Body of pancreas (tissue), 4 donors: ENCODE measurements around the gene DLG3. TPM values are rescaled to one million over a fixed set of nuclear protein-coding genes. Genes with fewer than 3 reads are reported as not detected.

Source experiments
- ATAC-seq: fragments of 150-250 bp; one replicate; pipeline ENCODE4 v1.9.1; 2016
- DNase-seq, 4 donors: peaks; one replicate each; pipeline ENCODE4 v3.0.0-alpha.2; 2019
- H3K27ac ChIP-seq, 4 donors: fragments of 200-600 bp; sonication (generic); 1 replicate in 3 of 4; 2 replicates in 1 of 4; pipeline versions ENCODE4 v1.5.1 to v1.6.1; 2016 to 2019; ENCODE audit warnings: mild to moderate bottlenecking in 1 of 4, mixed read lengths in 1 of 4, moderate library complexity in 1 of 4
- H3K27me3 ChIP-seq, 2 donors: fragments of 200-600 bp; sonication (generic); one replicate each; pipeline ENCODE4 v1.6.0; 2016; ENCODE audit warnings: mild to moderate bottlenecking in 1 of 2
- H3K36me3 ChIP-seq, 2 donors: fragments of 200-600 bp; sonication (generic); replicated peaks in 1 of 2; 2 replicates each; pipeline ENCODE4 v1.5.1; 2016; ENCODE audit warnings: low read depth in 2 of 2; ENCODE audit not compliant: insufficient read depth in 1 of 2
- H3K4me1 ChIP-seq: fragments of 200-600 bp; sonication (generic); one replicate; pipeline ENCODE4 v1.6.0; 2016
- H3K4me3 ChIP-seq, 2 donors: fragments of 200-600 bp; sonication (generic); 1 replicate in 1 of 2; 2 replicates in 1 of 2; pipeline ENCODE4 v1.5.1; 2016 to 2019
- H3K9me3 ChIP-seq, 3 donors: fragments of 200-600 bp; sonication (generic); 1 replicate in 2 of 3; 2 replicates in 1 of 3; pipeline ENCODE4 v1.5.1; 2016
- POLR2A ChIP-seq, 3 donors: fragments of 450-650 bp; IDR thresholded peaks; one replicate each; pipeline ENCODE4 v1.6.1; 2016; ENCODE audit warnings: antibody characterized with exemption in 3 of 3, mild to moderate bottlenecking in 2 of 3
- WGBS, 2 donors: methylation state at CpG; one replicate each; pipeline ENCODE4 v1.1.5; 2017; 5-methylcytosine and 5-hydroxymethylcytosine counted together
- intact Hi-C: fragments of 100-400 bp; cut with DNase I; formaldehyde crosslinking; loops from one replicate; pipeline ENCODE4 v1.15.1; 2023
- total RNA-seq, 2 donors: library from RNA; depleted of rRNA; stranded (reverse); fragments of >200 nt; gene quantifications; one replicate each; pipeline ENCODE4 v1.1.0, GENCODE V29; 2016
- TF ChIP-seq, protein P1 (sequence below), 7 experiments: fragments of 450-650 bp in 4 of 7; fragments of 200-600 bp in 3 of 7; sonication (generic) in 3 of 7; IDR thresholded peaks; one replicate each; pipeline ENCODE4 v1.5.1; 2016 to 2019; ENCODE audit warnings: antibody characterized with exemption in 7 of 7

Gene DLG3
- total RNA-seq, 2 donors from 2014 or later = 26.0 to 26.7 TPM

DNA sequence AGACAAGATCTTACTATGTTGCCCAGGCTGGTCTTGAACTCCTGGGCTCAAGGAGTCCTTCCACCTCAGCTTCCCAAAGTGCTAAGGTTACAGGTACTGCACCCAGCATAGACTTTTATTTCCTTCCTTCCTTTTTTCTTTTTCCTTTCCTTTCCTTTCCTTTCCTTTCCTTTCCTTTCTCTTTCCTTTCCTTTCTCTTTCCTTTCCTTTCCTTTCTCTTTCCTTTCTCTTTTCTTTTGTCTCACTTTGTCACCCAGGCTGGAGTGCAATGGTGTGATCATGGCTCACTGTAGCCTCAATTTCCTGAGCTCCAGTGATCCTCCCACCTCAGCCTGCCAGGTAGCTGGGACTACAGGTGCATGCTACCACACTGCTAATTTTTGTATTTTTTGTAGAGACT lies 19.4 kb downstream of the DLG3 start:
- H3K4me3 ChIP-seq = no peak overlapping the region

DNA sequence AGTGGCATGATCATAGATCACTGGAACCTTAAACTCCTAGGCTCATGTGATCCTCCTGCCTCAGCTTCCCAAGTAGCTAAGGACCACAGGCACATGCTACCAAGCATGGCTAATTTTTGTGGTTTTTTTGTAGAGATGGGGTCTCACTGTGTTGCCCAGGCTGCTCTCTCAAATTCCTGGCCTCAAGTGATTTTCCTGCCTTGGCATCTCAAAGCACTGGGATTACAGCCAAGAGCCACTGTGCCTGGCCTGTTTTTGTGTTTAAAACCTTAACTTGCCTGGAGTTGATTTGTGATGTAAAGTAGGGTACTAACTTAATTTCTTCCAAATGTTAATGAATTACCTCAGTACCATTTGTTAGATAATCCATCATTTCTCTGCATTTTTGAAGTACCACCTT lies 22.3 kb downstream of the DLG3 start:
- peak in 1 of 4 donors; percentile 29 for DNase-seq
- Histone ChIP-seq H3K4me1 (peaks cover 27% of the 10 kb centered on the region), H3K27me3 (no peaks in the 10 kb centered on the region), H3K36me3 (no peaks in the 10 kb centered on the region), H3K27ac (no peak overlapping the region), H3K9me3 (no peaks in the 10 kb centered on the region), H3K4me3 (no peak overlapping the region)
- intact Hi-C loops = no loop called here
- TF ChIP-seq POLR2A (IDR thresholded peaks at IDR 0.05) = no peak
- TF ChIP-seq, protein P1, sequence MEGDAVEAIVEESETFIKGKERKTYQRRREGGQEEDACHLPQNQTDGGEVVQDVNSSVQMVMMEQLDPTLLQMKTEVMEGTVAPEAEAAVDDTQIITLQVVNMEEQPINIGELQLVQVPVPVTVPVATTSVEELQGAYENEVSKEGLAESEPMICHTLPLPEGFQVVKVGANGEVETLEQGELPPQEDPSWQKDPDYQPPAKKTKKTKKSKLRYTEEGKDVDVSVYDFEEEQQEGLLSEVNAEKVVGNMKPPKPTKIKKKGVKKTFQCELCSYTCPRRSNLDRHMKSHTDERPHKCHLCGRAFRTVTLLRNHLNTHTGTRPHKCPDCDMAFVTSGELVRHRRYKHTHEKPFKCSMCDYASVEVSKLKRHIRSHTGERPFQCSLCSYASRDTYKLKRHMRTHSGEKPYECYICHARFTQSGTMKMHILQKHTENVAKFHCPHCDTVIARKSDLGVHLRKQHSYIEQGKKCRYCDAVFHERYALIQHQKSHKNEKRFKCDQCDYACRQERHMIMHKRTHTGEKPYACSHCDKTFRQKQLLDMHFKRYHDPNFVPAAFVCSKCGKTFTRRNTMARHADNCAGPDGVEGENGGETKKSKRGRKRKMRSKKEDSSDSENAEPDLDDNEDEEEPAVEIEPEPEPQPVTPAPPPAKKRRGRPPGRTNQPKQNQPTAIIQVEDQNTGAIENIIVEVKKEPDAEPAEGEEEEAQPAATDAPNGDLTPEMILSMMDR (IDR thresholded peaks at IDR 0.05) = no peak
- ATAC-seq = no peak

More for the DNA sequence above, 19.4 kb downstream of the DLG3 start:
- peaks cover 27% of the 10 kb centered on the region for H3K4me1 ChIP-seq
- DNase-seq = no peak
- intact Hi-C loops = no loop called here
- ATAC-seq = no peak
- H3K36me3 ChIP-seq = no peaks in the 10 kb centered on the region
- no peak overlapping the region for H3K27ac ChIP-seq
- TF ChIP-seq, protein P1 (IDR thresholded peaks at IDR 0.05) = no peak
- TF ChIP-seq POLR2A (IDR thresholded peaks at IDR 0.05) = no peak
- H3K27me3 ChIP-seq = no peaks in the 10 kb centered on the region
- H3K9me3 ChIP-seq = no peaks in the 10 kb centered on the region

DNA sequence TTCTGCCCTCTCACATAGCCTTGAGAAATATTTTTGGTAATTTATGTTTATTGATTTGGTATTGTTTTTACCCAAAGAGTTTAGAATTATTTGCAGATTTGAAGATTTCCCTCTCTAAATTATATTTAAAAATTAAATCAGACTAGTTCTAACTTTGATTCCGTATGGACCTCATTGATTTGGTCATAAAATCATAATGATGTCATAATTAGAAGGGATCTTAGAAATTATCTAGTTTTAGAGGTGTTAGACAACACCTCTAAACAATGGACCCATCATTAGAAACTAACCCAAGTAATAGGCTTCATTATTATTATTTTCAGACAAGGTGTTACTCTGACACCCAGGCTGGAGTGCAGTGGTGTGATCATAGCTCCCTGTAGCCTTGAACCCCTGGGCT lies 24.1 kb downstream of the DLG3 start:
- DNase-seq = no peak
- intact Hi-C loops = no loop called here
- no peak for ATAC-seq
- WGBS, 2 donors = 90 to 96% methylated on average over 1 of the region's 1 CpG
- Histone ChIP-seq H3K9me3 (no peaks in the 10 kb centered on the region), H3K4me1 (peaks cover 17% of the 10 kb centered on the region), H3K36me3 (no peaks in the 10 kb centered on the region), H3K27ac (no peak overlapping the region), H3K27me3 (no peaks in the 10 kb centered on the region), H3K4me3 (no peak overlapping the region)
- no peak for TF ChIP-seq POLR2A (IDR thresholded peaks at IDR 0.05)
- TF ChIP-seq, protein P1 (IDR thresholded peaks at IDR 0.05) = no peak

DNA sequence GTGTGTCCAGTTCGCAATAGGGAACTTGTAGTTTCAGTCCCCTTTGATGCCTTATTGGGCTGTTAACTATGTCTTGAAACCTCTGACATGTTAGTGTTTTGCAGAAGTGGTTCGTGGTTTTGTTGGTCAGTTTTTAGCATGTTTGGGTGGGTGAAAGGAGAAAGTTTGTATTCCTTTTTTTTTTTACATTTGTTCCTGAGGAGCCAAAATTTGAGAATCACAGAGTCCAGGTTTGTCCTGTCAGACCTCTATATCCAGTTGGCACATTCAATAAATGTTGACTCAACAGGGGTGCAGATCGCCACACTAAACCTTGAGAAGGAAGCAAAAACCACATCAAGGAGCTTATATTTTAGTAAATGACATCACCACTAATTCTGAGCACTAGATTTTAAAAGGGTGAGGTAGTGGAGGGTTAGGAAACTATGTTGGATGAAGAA lies 26.2 kb downstream of the DLG3 start:
- 57 to 61% methylated on average over 3 of the region's 3 CpGs for WGBS, 2 donors
- DNase-seq = no peak
- no peaks in the 10 kb centered on the region for H3K27me3 ChIP-seq
- TF ChIP-seq, protein P1 (IDR thresholded peaks at IDR 0.05) = no peak
- TF ChIP-seq POLR2A (IDR thresholded peaks at IDR 0.05) = no peak
- H3K4me3 ChIP-seq = no peak overlapping the region
- no peak for ATAC-seq
- no peak overlapping the region for H3K27ac ChIP-seq
- no peaks in the 10 kb centered on the region for H3K9me3 ChIP-seq
- intact Hi-C loops = no loop called here
- H3K36me3 ChIP-seq = no peaks in the 10 kb centered on the region
- H3K4me1 ChIP-seq = peaks cover 8% of the 10 kb centered on the region

DNA sequence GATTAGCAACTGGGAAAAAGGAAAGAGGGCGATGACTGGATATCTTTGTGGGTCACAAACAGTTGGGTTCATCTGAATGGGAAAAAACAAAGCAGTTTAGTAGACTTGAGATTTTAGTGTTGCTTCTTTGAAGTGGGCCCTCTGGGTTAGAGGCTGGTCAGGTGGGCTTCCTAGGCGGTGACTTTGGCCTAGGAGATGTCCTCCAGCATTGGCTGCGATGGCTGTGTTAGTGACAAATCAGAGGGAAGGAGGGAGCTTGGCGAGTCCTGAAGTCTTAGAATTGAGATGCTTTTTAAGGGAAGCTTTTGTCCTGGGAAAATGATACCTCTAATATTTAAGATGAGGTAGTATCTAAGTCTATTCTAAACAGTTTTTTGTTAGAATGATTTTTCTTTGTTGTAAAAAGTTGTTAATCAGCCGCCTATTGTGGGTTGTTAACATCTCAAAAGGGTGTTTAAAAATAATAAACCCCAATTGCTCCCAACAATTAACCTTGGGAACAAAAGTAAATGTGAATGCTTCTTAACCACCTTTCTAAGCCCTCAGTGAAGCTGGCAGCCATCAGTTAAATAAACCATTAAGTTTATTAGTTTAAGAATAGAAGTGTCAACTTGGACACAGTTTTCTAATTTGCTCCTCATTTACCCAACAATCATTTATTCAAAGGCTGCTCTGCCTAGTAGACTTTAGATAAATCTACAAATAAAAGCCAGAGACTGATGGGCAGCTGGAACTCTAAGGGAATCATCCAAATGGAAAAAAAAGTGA lies 31.7 kb downstream of the DLG3 start:
- intact Hi-C loops = no loop called here
- Histone ChIP-seq H3K27me3 (no peaks in the 10 kb centered on the region), H3K4me1 (peaks cover 58% of the 10 kb centered on the region), H3K36me3 (no peaks in the 10 kb centered on the region), H3K9me3 (no peaks in the 10 kb centered on the region), H3K27ac (peak overlapping the region in 3 of 4 donors; percentile 55 to 92 (median 91)), H3K4me3 (no peak overlapping the region)
- ATAC-seq = no peak
- DNase-seq = no peak
- 82 to 86% methylated on average over 5 of the region's 5 CpGs for WGBS, 2 donors
- TF ChIP-seq POLR2A (IDR thresholded peaks at IDR 0.05) = no peak
- TF ChIP-seq, protein P1 (IDR thresholded peaks at IDR 0.05) = no peak
